Osteoblast (primary cell): ENCODE results near the gene NEDD4L. TPM values are rescaled to one million over a fixed set of nuclear protein-coding genes. Genes with fewer than 3 reads are reported as not detected.
"Not testable (repeated sequence)": the region's sequence is repeated elsewhere in the genome, so short reads cannot be mapped to it uniquely, and the experiment has no call there.

ENCODE experiments used
- DNase-seq: peaks from one replicate; pipeline ENCODE4 v3.0.0; 2011; ENCODE audit warnings: low spot score, mixed read lengths; ENCODE audit not compliant: insufficient read length; ENCODE audit errors: missing footprints
- H2AFZ ChIP-seq: 2 replicates; pipeline ENCODE4 v1.6.0; 2011; ENCODE audit warnings: mild to moderate bottlenecking, low read length
- H3K27ac ChIP-seq: 2 replicates; pipeline ENCODE4 v1.5.1; 2011; ENCODE audit warnings: mild to moderate bottlenecking, low read depth, low read length, moderate library complexity
- H3K27me3 ChIP-seq: 2 replicates; pipeline ENCODE4 v1.6.0; 2012; ENCODE audit warnings: mild to moderate bottlenecking, control low read depth, inconsistent platforms, low read length, moderate library complexity; ENCODE audit not compliant: insufficient read depth
- H3K36me3 ChIP-seq: 2 replicates; pipeline ENCODE4 v1.5.1; 2011; ENCODE audit warnings: mild to moderate bottlenecking, low read length, control low read depth, moderate library complexity; ENCODE audit not compliant: insufficient read depth
- H3K4me1 ChIP-seq: 2 replicates; pipeline ENCODE4 v1.5.1; 2011; ENCODE audit warnings: mild to moderate bottlenecking, low read length, control low read depth, moderate library complexity; ENCODE audit not compliant: insufficient read depth
- H3K4me2 ChIP-seq: 2 replicates; pipeline ENCODE4 v1.6.0; 2011; ENCODE audit warnings: mild to moderate bottlenecking, low read length; ENCODE audit not compliant: insufficient read depth
- H3K4me3 ChIP-seq: fragments of 200-600 bp; sonication (generic); 3 replicates; pipeline ENCODE4 v1.5.1; 2012; ENCODE audit warnings: mild to moderate bottlenecking, low read length, inconsistent platforms; ENCODE audit not compliant: insufficient read depth
- H3K79me2 ChIP-seq: 2 replicates; pipeline ENCODE4 v1.6.0; 2012; ENCODE audit warnings: mild to moderate bottlenecking, low read length, control low read depth, inconsistent platforms; ENCODE audit not compliant: insufficient read depth
- H3K9me3 ChIP-seq: 2 replicates; pipeline ENCODE4 v1.5.1; 2011; ENCODE audit warnings: low read depth, low read length, control low read depth
- H4K20me1 ChIP-seq: 2 replicates; pipeline ENCODE4 v1.6.0; 2012; ENCODE audit warnings: mild to moderate bottlenecking, low read length, control low read depth; ENCODE audit not compliant: insufficient read depth
- total RNA-seq: library from RNA; depleted of rRNA; stranded (reverse); fragments of >200 nt; gene quantifications from 2 replicates; pipeline ENCODE4 v1.2.3, GENCODE V29; 2012
- TF ChIP-seq, protein P1 (sequence below): IDR thresholded peaks from 2 replicates; pipeline ENCODE4 v1.5.1; 2011; ENCODE audit warnings: mild to moderate bottlenecking, low read depth, low read length, moderate library complexity; ENCODE audit errors: extremely low read depth

NEDD4L gene
- total RNA-seq = 20.3 and 30.0 TPM in 2 replicates

DNA sequence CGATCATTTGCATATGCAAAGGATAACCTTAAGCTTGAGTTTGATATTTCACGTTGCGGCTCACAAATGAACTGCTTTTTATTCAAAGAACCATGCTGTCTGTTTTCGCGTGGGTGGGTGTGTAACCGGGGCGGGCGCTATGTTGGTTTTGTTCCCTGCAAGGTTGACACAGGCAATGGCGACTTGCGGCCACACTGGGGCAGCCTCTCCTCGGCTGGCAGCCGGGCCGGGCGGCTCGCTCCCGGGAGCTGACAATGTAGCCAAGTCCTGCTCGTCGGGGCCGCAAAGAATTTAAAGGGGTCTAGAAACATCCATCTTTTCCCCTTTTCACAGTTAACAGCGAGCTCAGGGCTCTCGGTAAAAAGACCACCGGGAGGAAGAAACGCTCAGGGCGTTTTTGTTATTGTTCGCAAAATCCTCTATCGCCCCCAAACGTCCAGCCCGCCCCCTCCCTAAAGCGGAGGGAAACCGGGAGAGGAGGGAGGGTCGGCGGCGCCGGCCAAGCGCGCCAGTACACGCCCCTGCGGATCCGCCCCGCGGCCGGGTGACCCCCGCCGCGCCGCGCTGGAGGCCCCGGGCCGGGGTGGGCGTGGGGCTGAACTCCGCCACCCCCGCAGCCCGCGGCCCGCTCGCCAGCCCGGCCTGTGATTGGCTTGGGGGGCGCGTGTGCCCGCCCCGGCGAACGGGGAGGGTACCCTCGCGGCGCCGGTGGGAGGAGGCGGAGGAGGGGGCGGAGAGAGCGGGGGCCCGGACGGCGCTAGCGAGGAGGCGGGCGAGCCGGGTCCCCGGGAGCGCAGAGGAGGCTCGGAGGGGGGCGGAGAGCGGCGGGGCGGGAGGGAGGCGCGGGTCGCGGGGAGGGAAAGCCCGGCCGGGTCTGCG is at the start of gene NEDD4L:
NEDD4L (plus strand) TSS at position 736 of the 879 bp plus-strand sequence. CDS start 435 bp downstream, outside the sequence.
- Histone ChIP-seq H3K4me2 (peak within 1 kb of the TSS; percentile 90), H3K36me3 (no peaks in the 10 kb centered on the region), H3K79me2 (no peaks in the 10 kb centered on the region), H3K27ac (peak within 1 kb of the TSS; percentile 19), H4K20me1 (no peaks in the 10 kb centered on the region), H3K9me3 (no peaks in the 10 kb centered on the region), H3K27me3 (peaks cover 25% of the 10 kb centered on the region), H3K4me3 (peak within 1 kb of the TSS; percentile 80), H3K4me1 (peaks cover 17% of the 10 kb centered on the region), H2AFZ (peak within 1 kb of the TSS; percentile 93)
- TF ChIP-seq, protein P1, sequence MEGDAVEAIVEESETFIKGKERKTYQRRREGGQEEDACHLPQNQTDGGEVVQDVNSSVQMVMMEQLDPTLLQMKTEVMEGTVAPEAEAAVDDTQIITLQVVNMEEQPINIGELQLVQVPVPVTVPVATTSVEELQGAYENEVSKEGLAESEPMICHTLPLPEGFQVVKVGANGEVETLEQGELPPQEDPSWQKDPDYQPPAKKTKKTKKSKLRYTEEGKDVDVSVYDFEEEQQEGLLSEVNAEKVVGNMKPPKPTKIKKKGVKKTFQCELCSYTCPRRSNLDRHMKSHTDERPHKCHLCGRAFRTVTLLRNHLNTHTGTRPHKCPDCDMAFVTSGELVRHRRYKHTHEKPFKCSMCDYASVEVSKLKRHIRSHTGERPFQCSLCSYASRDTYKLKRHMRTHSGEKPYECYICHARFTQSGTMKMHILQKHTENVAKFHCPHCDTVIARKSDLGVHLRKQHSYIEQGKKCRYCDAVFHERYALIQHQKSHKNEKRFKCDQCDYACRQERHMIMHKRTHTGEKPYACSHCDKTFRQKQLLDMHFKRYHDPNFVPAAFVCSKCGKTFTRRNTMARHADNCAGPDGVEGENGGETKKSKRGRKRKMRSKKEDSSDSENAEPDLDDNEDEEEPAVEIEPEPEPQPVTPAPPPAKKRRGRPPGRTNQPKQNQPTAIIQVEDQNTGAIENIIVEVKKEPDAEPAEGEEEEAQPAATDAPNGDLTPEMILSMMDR = peak; percentile 70
- DNase-seq = peak; percentile 96

DNA sequence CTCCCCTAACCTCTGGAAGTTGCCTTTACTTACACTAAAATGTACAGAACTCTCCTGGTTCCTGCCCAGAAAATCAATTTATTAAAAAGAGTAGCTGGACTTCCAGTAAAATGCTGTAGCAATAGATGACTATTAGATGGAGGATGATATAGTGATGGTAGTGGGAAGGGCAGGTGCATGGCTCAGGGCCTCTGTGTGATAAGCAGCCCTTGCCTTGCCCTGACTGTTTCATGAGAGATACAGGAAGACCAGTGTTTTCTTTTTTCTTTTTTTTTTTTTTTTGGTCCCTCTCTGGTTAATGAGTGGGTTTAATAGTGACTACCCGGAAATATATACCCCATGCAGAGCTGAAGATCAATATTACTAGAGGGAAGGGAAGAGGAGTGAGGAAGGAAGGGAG is 48.7 kb upstream of the NEDD4L start:
- Histone ChIP-seq H3K4me1 (no peaks in the 10 kb centered on the region), H2AFZ (no peak overlapping the region), H3K27ac (no peak overlapping the region), H4K20me1 (no peaks in the 10 kb centered on the region), H3K9me3 (no peaks in the 10 kb centered on the region), H3K36me3 (no peaks in the 10 kb centered on the region), H3K4me3 (no peak overlapping the region), H3K79me2 (no peaks in the 10 kb centered on the region), H3K27me3 (peaks cover 12% of the 10 kb centered on the region), H3K4me2 (no peak overlapping the region)
- TF ChIP-seq, protein P1 = no peak
- DNase-seq = no peak

- not testable (repeated sequence) for H2AFZ ChIP-seq, H3K4me2 ChIP-seq, H3K4me1 ChIP-seq, H3K9me3 ChIP-seq, H3K79me2 ChIP-seq, H3K4me3 ChIP-seq, H3K27ac ChIP-seq, DNase-seq, H4K20me1 ChIP-seq, H3K36me3 ChIP-seq
- peaks cover 12% of the 10 kb centered on the region for H3K27me3 ChIP-seq
Observed at GRCh38 chr18:57996894-57997293, 47.1 kb upstream of the NEDD4L start.

- no peaks in the 10 kb centered on the region for H3K9me3 ChIP-seq
- H3K27me3 ChIP-seq = peaks cover 12% of the 10 kb centered on the region
- H3K79me2 ChIP-seq = no peaks in the 10 kb centered on the region
- H3K4me1 ChIP-seq = no peaks in the 10 kb centered on the region
- no peaks in the 10 kb centered on the region for H4K20me1 ChIP-seq
- no peaks in the 10 kb centered on the region for H3K36me3 ChIP-seq
- no peak overlapping the region for H3K4me3 ChIP-seq
- no peak for DNase-seq
- no peak overlapping the region for H3K4me2 ChIP-seq
- TF ChIP-seq, protein P1 = no peak
- H2AFZ ChIP-seq = no peak overlapping the region
- no peak overlapping the region for H3K27ac ChIP-seq
Observed at GRCh38 chr18:57997820-57998219, 46.2 kb upstream of the NEDD4L start.
